ENCODE measurements around the gene IFITM2.
"Not testable (repeated sequence)": the region's sequence is repeated elsewhere in the genome, so short reads cannot be mapped to it uniquely, and the experiment has no call there.

IFITM2 gene

DNA sequence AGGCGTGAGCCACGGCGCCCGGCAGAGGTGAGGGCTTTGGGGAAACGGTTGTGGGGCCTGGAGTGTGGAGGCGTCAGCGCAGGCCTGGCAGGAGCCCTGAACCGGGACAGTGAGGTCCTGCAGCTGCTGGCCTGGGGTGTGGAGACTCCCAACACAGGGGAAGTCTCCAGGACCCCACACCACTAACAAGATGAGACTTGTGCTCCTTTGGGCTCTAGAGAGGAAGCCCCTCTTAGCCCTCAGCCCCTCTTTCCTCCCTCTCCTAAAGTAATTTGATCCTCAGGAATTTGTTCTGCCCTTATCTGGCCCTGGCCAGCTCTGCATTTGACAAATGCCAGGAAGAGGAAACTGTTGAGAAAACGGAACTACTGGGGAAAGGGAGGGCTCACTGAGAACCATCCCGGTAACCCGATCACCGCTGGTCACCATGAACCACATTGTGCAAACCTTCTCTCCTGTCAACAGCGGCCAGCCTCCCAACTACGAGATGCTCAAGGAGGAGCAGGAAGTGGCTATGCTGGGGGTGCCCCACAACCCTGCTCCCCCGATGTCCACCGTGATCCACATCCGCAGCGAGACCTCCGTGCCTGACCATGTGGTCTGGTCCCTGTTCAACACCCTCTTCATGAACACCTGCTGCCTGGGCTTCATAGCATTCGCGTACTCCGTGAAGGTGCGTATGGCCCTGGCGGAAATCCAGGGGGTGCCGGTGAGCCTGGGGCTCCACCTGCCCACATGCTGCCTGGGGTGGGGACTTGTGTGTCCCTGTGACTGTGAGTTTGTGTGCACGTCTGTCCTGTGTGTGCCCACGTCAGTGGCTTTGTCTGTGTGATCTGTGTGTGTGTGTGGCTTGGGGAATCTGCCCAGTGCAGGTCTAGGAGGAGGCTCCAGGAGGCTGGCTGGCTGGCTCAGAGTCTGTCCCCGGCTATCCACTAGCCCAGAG, at the start of gene IFITM2:
Gene IFITM2, plus strand, starts transcription at position 51 of the 943 bp plus-strand sequence. Its CDS starts 377 bp downstream, at position 428.
- DNase-seq (ENCODE audit: low read depth), result not testable (repeated sequence)

DNA sequence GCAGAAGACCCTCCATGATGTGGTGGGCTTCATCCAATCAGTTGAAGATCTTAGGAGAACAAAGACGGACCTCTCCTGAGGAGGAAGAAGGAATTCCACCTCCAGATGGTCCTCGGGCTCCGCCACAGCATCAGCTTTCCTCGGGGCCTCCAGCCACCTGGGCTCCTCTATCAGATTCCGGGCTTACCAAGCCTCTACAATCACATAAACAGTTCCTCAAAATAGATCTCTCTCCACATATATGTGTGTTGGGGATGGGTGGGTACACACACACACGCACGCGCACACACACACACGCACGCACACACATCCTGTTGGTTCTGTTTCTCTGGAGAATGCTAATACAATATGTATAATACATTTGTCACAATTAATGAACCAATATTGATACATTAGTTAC, 48.2 kb upstream of the IFITM2 start:
- no peak for DNase-seq (ENCODE audit: low read depth)

DNA sequence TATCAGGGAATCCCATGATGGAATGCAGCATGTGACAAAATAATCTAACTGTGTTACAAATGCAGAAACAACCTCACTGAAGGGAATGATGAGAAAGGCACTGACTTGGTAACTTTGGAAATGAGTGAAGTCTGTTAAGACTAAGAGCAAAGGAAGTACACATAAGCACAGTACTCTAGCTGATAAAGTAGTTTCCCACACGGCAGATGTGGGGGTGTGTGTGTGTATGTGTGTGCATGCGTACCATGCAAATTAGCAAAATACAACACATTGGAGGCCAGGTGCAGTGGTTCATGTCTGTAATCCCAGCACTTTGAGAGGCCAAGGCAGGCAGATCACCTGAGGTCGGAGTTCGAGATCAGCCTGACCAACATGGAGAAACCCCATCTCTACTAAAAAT, 46.0 kb upstream of the IFITM2 start:
- no peak for DNase-seq (ENCODE audit: low read depth)

DNA sequence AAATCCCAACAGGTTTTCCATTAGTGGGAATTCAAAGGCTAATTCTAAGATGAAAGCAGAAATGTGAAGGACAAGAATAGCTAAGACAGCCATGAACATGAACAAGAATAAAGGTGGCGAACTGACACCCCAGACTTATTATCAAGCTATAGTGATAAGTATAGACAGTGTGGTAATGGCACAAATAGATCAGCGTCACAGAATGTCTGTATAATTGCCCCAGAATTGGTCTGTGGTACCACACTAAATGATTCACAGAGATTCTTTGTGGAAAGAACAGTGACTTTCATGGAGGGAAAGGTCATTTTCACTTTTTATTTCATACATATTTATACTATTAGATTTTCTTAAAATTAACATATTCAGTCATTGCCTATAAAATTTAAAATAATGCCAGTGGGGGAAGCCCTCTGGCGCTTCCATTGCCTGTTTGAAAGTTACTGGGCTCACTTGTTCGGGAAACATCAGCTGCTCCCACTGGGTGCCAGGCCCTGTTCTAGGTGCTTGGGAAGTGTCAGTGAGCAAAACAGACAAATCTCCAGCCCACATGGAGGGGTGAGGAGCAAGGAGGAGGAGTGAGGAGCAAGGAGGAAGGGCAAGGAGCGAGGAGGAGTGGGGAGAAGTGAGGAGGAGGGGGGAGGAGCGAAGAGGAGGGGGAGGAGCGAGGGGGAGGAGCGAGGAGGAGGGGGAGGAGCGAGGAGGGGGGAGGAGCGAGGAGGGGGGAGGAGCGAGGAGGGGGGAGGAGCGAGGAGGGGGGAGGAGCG, 40.8 kb upstream of the IFITM2 start:
- no peak for DNase-seq (ENCODE audit: low read depth)

GRCh38 chr11:267491-267994, 40.1 kb upstream of the IFITM2 start:
- DNase-seq (ENCODE audit: low read depth), result no peak

- DNase-seq (ENCODE audit: low read depth), result not testable (repeated sequence)
Measured at GRCh38 chr11:268716-269145, 38.9 kb upstream of the IFITM2 start.

DNA sequence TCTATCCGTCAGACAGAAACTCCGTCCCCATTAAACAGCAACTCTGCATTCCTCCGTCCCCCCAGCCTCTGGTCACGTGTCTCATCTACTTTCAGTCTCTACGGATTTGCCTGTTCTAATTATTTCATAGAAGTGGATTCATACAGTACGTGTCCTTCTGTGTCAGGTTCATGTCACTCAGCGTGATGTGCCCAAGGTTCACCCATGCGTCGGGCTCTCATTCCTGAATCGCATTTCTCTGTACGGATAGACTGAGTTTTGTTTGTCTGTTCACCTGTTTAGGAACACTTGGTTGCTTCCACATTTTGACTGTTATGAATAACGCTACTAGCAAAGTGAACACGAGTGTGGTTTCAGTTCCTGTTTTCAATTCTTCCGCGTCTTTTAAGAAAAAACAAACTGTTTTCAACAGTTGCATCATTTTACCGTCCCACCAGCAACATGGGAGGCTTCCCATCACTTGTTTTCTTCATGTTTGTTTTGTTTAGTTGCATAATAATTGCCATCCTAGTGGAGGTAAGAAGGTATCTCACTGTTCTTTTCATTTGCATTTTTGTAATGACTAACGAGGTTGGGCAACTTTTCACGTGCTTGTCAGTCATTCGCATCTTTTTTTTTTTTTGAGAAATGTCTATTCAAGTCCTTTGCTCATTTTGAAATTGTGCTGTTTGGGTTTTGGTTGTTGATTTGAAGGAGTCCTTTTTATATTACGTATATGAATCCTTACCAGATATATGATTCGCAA, 38.3 kb upstream of the IFITM2 start:
- DNase-seq (ENCODE audit: low read depth), result no peak

DNA sequence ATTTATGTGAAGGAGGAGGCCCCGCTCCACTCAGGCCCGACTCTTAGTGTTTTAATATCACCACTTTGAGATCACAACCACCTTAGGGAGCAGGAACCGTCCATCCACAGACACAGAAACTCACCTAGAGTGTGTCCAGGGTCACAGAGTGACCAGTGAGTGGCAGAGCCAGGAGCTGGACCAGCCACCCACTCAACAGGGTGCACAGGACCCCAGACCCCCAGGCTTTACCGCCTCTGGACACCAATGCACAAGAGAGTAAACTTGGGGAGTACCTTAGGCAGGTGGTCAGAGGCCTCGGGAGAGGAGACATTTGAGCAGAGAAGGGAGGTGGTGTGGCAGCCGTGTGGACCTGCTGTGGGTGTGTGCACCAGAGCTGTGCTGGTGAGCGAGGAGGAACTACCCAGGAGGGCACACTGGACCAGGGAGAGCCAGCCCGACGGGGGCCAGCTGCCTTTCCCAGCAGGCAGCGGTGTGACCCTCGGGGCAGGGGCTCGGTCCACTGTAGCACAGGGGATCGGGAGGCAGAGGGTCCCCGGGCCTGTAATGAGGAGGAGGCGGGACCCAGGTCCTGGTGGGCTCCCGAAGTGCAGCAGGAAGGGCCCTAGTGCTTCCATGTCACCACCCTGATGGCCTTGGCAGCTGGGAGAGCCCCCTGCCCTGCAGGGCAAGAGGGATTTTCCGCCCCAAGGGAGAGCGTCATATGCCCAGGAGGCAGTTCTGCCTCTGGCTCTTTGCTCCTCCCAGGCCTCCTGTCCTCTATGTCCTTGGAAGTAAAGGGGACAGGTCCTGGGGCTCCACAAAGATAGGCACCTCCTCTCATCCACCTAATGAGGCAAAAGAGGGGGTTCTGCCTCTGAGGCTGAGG, 36.9 kb upstream of the IFITM2 start:
- DNase-seq (ENCODE audit: low read depth), result no peak

GRCh38 chr11:271319-271715, 36.3 kb upstream of the IFITM2 start:
- no peak for DNase-seq (ENCODE audit: low read depth)

- DNase-seq (ENCODE audit: low read depth), result no peak
Measured at GRCh38 chr11:272195-272930, 35.3 kb upstream of the IFITM2 start.

DNA sequence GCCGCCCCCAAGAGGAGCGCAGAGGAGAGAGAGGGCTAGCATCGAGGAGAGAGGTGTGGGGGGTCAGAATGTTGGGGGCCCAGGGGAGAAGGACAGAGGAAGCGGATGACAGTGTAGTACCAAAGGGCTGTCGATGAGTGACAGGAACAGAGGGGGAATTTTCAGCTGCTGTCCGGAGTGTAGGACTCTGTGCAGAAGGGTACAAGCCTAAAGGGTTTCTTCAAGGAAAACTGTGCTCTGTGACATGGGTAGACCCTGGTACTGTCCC, 34.8 kb upstream of the IFITM2 start:
- no peak for DNase-seq (ENCODE audit: low read depth)

DNA sequence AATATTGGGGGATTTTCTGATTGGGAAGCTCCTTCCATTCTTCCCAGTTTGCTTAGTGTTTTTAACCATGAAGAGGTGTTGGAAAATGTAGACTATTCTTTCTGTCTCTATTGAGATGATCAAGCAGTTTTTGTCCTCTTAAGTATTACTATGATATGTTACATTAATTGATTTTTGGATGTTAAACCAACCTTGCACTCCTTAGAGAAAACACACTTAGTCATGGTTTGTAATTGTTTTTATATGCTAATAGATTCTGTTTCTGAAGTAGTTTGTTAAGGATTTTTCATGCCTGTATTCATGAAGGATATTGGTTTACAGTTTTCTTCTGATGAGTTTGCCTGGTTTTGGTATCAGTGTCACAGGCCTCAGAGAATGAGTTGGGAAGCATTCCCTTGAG, 31.4 kb upstream of the IFITM2 start:
- no peak for DNase-seq (ENCODE audit: low read depth)

GRCh38 chr11:278001-278951, 29.3 kb upstream of the IFITM2 start, which contains the start of gene NLRP6:
Gene NLRP6 (plus strand): TSS chr11:278407. CDS start chr11:278570, 163 bp downstream.
- no peak for DNase-seq (ENCODE audit: low read depth)

DNA sequence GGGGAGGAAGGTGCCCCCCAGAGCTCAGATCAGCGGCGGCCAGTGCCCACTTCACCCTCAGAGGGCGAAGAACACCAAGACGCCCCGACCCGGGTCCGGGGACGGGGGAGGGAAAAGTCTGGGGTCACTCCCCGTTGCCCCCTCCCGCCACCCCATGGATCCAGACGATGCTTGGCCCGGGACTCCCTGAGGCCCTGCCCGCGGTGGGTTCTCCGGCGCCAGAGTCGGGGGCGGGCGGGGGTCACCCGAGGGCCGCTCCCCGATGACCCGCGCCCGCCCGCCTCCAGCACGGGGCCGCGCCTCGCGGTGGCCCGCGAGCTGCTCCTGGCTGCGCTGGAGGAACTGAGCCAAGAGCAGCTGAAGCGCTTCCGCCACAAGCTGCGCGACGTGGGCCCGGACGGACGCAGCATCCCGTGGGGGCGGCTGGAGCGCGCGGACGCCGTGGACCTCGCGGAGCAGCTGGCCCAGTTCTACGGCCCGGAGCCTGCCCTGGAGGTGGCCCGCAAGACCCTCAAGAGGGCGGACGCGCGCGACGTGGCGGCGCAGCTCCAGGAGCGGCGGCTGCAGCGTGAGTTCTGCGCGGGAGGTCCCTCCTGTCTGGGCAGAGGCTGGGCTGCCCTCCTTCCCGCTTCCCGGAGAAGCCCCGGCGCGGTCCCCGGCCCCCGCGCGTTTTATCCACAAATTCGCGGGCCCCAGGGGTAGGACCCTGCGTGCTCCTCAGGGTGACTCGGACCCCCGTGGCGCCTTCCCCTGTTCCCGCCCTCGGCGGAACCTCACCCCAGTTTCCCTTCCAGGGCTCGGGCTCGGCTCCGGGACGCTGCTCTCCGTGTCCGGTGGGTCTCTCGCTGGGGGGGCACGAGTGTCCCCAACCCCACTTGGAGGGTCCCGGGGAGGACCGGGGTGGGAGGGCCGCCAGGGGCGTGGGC, 28.3 kb upstream of the IFITM2 start:
- DNase-seq (ENCODE audit: low read depth), result no peak

- no peak for DNase-seq (ENCODE audit: low read depth)
Measured at GRCh38 chr11:279966-280705, 27.5 kb upstream of the IFITM2 start.

GRCh38 chr11:280706-281485, 26.7 kb upstream of the IFITM2 start:
- no peak for DNase-seq (ENCODE audit: low read depth)
